ENCODE results near the gene CCDC74B.
"Not testable (repeated sequence)": the region's sequence is repeated elsewhere in the genome, so short reads cannot be mapped to it uniquely, and the experiment has no call there.

CCDC74B gene

GRCh38 chr2:130152816-130153595 lies 8.1 kb upstream of the CCDC74B start:
- Histone ChIP-seq H3K27ac (ENCODE audit: low read depth, low read length) (no peak overlapping the region), H3K27me3 (ENCODE audit: control insufficient read depth, insufficient read depth, low read length) (no peaks in the 10 kb centered on the region), H3K4me1 (ENCODE audit: control insufficient read depth, insufficient read depth, low read length) (no peaks in the 10 kb centered on the region), H3K36me3 (ENCODE audit: control insufficient read depth, insufficient read depth, low read length) (peaks cover 12% of the 10 kb centered on the region), H3K9ac (ENCODE audit: low read length) (no peak overlapping the region), H3K4me3 (ENCODE audit: low read length) (no peak overlapping the region)

- not testable (repeated sequence) for H3K27ac ChIP-seq (ENCODE audit: low read depth, low read length); H3K4me3 ChIP-seq (ENCODE audit: low read length); H3K9ac ChIP-seq (ENCODE audit: low read length); H3K27me3 ChIP-seq (ENCODE audit: control insufficient read depth, insufficient read depth, low read length); H3K4me1 ChIP-seq (ENCODE audit: control insufficient read depth, insufficient read depth, low read length)
- peaks cover 12% of the 10 kb centered on the region for H3K36me3 ChIP-seq (ENCODE audit: control insufficient read depth, insufficient read depth, low read length)
These were observed 7.4 kb upstream of the CCDC74B start for GRCh38 chr2:130152136-130152815.

GRCh38 chr2:130151145-130151512 lies 6.2 kb upstream of the CCDC74B start:
- H3K27ac ChIP-seq (ENCODE audit: low read depth, low read length); H3K4me3 ChIP-seq (ENCODE audit: low read length); H3K4me1 ChIP-seq (ENCODE audit: control insufficient read depth, insufficient read depth, low read length); H3K9ac ChIP-seq (ENCODE audit: low read length); H3K36me3 ChIP-seq (ENCODE audit: control insufficient read depth, insufficient read depth, low read length); H3K27me3 ChIP-seq (ENCODE audit: control insufficient read depth, insufficient read depth, low read length): not testable (repeated sequence)

GRCh38 chr2:130150181-130151144 lies 5.6 kb upstream of the CCDC74B start:
- Histone ChIP-seq H3K4me1 (ENCODE audit: control insufficient read depth, insufficient read depth, low read length) (no peaks in the 10 kb centered on the region), H3K4me3 (ENCODE audit: low read length) (no peak overlapping the region)

GRCh38 chr2:130148515-130148914 lies 3.6 kb upstream of the CCDC74B start:
- H3K36me3 ChIP-seq (ENCODE audit: control insufficient read depth, insufficient read depth, low read length); H3K27me3 ChIP-seq (ENCODE audit: control insufficient read depth, insufficient read depth, low read length): not testable (repeated sequence)

More at GRCh38 chr2:130150181-130151144, 5.6 kb upstream of the CCDC74B start:
- H3K27ac ChIP-seq (ENCODE audit: low read depth, low read length) = no peak overlapping the region
- no peaks in the 10 kb centered on the region for H3K27me3 ChIP-seq (ENCODE audit: control insufficient read depth, insufficient read depth, low read length)
- no peak overlapping the region for H3K9ac ChIP-seq (ENCODE audit: low read length)
- peaks cover 9% of the 10 kb centered on the region for H3K36me3 ChIP-seq (ENCODE audit: control insufficient read depth, insufficient read depth, low read length)

GRCh38 chr2:130143266-130144039 lies 1.5 kb downstream of the CCDC74B start:
- H3K27me3 ChIP-seq (ENCODE audit: control insufficient read depth, insufficient read depth, low read length); H3K27ac ChIP-seq (ENCODE audit: low read depth, low read length); H3K4me1 ChIP-seq (ENCODE audit: control insufficient read depth, insufficient read depth, low read length); H3K36me3 ChIP-seq (ENCODE audit: control insufficient read depth, insufficient read depth, low read length); H3K9ac ChIP-seq (ENCODE audit: low read length); H3K4me3 ChIP-seq (ENCODE audit: low read length): not testable (repeated sequence)

More at GRCh38 chr2:130148515-130148914, 3.6 kb upstream of the CCDC74B start:
- not testable (repeated sequence) for H3K4me1 ChIP-seq (ENCODE audit: control insufficient read depth, insufficient read depth, low read length); H3K9ac ChIP-seq (ENCODE audit: low read length); H3K27ac ChIP-seq (ENCODE audit: low read depth, low read length); H3K4me3 ChIP-seq (ENCODE audit: low read length)

GRCh38 chr2:130142396-130143265 lies 2.3 kb downstream of the CCDC74B start:
- H3K4me3 ChIP-seq (ENCODE audit: low read length); H3K4me1 ChIP-seq (ENCODE audit: control insufficient read depth, insufficient read depth, low read length); H3K27me3 ChIP-seq (ENCODE audit: control insufficient read depth, insufficient read depth, low read length); H3K36me3 ChIP-seq (ENCODE audit: control insufficient read depth, insufficient read depth, low read length); H3K9ac ChIP-seq (ENCODE audit: low read length); H3K27ac ChIP-seq (ENCODE audit: low read depth, low read length): not testable (repeated sequence)

GRCh38 chr2:130141645-130142370 lies 3.1 kb downstream of the CCDC74B start:
- not testable (repeated sequence) for H3K27me3 ChIP-seq (ENCODE audit: control insufficient read depth, insufficient read depth, low read length); H3K27ac ChIP-seq (ENCODE audit: low read depth, low read length); H3K4me3 ChIP-seq (ENCODE audit: low read length); H3K36me3 ChIP-seq (ENCODE audit: control insufficient read depth, insufficient read depth, low read length); H3K4me1 ChIP-seq (ENCODE audit: control insufficient read depth, insufficient read depth, low read length); H3K9ac ChIP-seq (ENCODE audit: low read length)

- not testable (repeated sequence) for H3K4me1 ChIP-seq (ENCODE audit: control insufficient read depth, insufficient read depth, low read length); H3K4me3 ChIP-seq (ENCODE audit: low read length); H3K27me3 ChIP-seq (ENCODE audit: control insufficient read depth, insufficient read depth, low read length); H3K27ac ChIP-seq (ENCODE audit: low read depth, low read length); H3K36me3 ChIP-seq (ENCODE audit: control insufficient read depth, insufficient read depth, low read length); H3K9ac ChIP-seq (ENCODE audit: low read length)
These were observed 3.9 kb downstream of the CCDC74B start for GRCh38 chr2:130141002-130141401.

GRCh38 chr2:130140516-130140915 lies 4.4 kb downstream of the CCDC74B start:
- not testable (repeated sequence) for H3K4me1 ChIP-seq (ENCODE audit: control insufficient read depth, insufficient read depth, low read length); H3K27me3 ChIP-seq (ENCODE audit: control insufficient read depth, insufficient read depth, low read length); H3K27ac ChIP-seq (ENCODE audit: low read depth, low read length); H3K36me3 ChIP-seq (ENCODE audit: control insufficient read depth, insufficient read depth, low read length); H3K4me3 ChIP-seq (ENCODE audit: low read length); H3K9ac ChIP-seq (ENCODE audit: low read length)

All from rectal smooth muscle tissue (tissue), 1 donor.